Effector memory CD4-positive, alpha-beta T cell (primary cell): ENCODE data around the gene WDR38.

Source experiments
- DNase-seq, 3 donors: peaks; one replicate each; pipeline ENCODE4 v3.0.0-alpha.2; 2020
- H3K27ac ChIP-seq: 2 replicates; pipeline ENCODE4 v1.7.0; 2013; ENCODE audit warnings: mild to moderate bottlenecking, low read length, moderate library complexity; ENCODE audit not compliant: insufficient read depth, poor library complexity, severe bottlenecking
- H3K27me3 ChIP-seq: replicated peaks from 2 replicates; pipeline ENCODE4 v1.7.0; 2013; ENCODE audit warnings: mild to moderate bottlenecking, low read length; ENCODE audit not compliant: insufficient read depth, control insufficient read depth, poor library complexity, severe bottlenecking
- H3K36me3 ChIP-seq: 2 replicates; pipeline ENCODE4 v1.7.0; 2013; ENCODE audit warnings: mild to moderate bottlenecking, low read length, moderate library complexity; ENCODE audit not compliant: control insufficient read depth, insufficient read depth
- H3K4me1 ChIP-seq: 2 replicates; pipeline ENCODE4 v1.7.0; 2013; ENCODE audit warnings: low read length, mild to moderate bottlenecking; ENCODE audit not compliant: control insufficient read depth, insufficient read depth, poor library complexity, severe bottlenecking
- H3K4me3 ChIP-seq: 2 replicates; pipeline ENCODE4 v1.7.0; 2013; ENCODE audit warnings: low read length, low read depth, mild to moderate bottlenecking; ENCODE audit not compliant: insufficient read depth, poor library complexity, severe bottlenecking
- H3K9me3 ChIP-seq: 2 replicates; pipeline ENCODE4 v1.7.0; 2013; ENCODE audit warnings: mild to moderate bottlenecking, low read length, moderate library complexity; ENCODE audit not compliant: control insufficient read depth

The WDR38 gene

DNA sequence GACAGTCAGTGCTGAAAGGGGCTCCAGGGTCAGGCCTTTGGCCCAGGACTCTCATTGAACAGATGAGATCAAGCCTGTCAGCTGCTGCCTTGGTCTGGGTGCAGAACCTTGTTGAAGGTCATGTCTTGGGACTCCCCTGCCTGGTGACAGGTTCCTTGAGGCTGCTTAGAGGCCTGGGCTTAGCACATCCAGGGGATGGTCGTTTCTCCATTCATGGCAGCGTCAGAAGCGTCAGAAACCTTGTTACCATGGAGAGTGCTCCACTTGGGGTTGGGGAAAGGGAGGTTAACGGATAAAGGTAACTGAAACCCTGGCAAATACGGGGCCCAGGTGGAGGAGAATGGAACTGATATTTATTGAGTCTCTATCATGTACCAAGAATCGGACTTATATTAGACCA is 17.5 kb downstream of the WDR38 start:
- H3K27ac ChIP-seq = peak overlapping the region; percentile 96
- H3K9me3 ChIP-seq = no peaks in the 10 kb centered on the region
- peak overlapping the region; percentile 89 for H3K4me3 ChIP-seq
- H3K36me3 ChIP-seq = peaks cover 30% of the 10 kb centered on the region
- DNase-seq = no peak
- H3K27me3 ChIP-seq = no peaks in the 10 kb centered on the region
- peaks cover 37% of the 10 kb centered on the region for H3K4me1 ChIP-seq

DNA sequence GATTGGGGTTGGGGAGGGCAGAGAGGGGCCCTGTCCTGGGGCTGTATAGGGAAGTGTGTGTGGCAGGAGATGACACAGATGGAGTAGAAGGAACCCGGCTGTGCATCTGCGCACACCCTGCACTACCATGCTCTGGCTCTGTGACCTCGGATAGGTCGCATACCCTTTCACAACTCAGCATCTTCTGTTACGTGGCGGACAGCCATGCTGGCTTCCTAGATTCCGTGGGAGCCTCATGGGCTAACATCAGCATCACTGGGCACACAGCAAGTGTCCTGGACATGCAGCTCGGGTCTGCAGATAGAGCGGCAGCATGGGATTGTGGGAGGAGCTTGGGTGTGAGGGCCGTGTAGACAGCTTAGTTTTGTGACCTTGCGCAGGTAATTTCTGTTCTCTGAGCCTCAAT is 17.9 kb downstream of the WDR38 start:
- DNase-seq = no peak
- H3K27ac ChIP-seq = peak overlapping the region; percentile 96
- no peaks in the 10 kb centered on the region for H3K9me3 ChIP-seq
- peaks cover 37% of the 10 kb centered on the region for H3K4me1 ChIP-seq
- H3K27me3 ChIP-seq = no peaks in the 10 kb centered on the region
- peaks cover 35% of the 10 kb centered on the region for H3K36me3 ChIP-seq
- peak overlapping the region; percentile 89 for H3K4me3 ChIP-seq

DNA sequence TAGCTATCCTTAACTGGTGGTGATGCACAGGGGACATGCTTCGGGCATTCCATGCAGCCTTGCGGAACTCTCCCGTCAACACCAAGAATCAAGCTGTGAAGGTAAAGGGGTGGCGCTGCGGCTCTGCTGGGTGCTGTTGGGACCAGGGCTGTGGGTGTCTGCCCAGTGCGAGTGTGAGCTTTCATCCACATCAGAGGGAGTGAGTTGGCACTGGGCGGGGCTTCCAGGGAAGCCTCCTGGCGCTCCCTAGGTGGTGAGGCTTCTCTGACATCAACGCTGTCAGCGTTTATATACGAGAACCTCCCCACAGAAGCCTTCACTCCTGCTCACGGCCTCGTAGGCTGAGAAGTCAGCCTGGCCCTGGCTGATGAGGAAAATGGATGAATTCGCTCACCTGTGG is 20.4 kb downstream of the WDR38 start:
- H3K9me3 ChIP-seq = no peaks in the 10 kb centered on the region
- H3K36me3 ChIP-seq = peaks cover 58% of the 10 kb centered on the region
- no peak overlapping the region for H3K4me3 ChIP-seq
- H3K27ac ChIP-seq = no peak overlapping the region
- peaks cover 28% of the 10 kb centered on the region for H3K4me1 ChIP-seq
- no peaks in the 10 kb centered on the region for H3K27me3 ChIP-seq
- DNase-seq = no peak

DNA sequence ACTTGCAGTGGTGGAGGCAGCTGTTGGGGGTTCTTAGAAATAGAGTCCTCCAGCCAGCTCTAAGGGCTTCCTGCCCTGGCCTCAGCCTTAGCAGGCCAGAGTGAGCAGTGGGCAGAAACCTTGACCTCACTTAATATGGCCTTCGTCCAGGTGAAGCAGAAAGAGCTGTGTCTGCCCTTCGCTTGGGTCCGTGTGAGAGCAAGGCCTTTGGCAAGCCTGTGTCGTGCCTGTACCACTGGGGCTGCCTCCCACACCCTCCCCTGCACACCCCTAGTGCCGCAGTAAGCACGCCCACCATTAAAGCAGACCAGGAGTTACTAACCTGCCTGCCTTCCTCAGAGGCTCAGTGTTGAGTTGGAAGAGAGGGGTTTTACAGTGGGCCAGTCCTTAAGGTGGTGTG is 22.2 kb downstream of the WDR38 start:
- peaks cover 24% of the 10 kb centered on the region for H3K4me1 ChIP-seq
- DNase-seq = no peak
- no peak overlapping the region for H3K4me3 ChIP-seq
- H3K27me3 ChIP-seq = no peaks in the 10 kb centered on the region
- H3K9me3 ChIP-seq = no peaks in the 10 kb centered on the region
- H3K27ac ChIP-seq = no peak overlapping the region
- peaks cover 70% of the 10 kb centered on the region for H3K36me3 ChIP-seq

DNA sequence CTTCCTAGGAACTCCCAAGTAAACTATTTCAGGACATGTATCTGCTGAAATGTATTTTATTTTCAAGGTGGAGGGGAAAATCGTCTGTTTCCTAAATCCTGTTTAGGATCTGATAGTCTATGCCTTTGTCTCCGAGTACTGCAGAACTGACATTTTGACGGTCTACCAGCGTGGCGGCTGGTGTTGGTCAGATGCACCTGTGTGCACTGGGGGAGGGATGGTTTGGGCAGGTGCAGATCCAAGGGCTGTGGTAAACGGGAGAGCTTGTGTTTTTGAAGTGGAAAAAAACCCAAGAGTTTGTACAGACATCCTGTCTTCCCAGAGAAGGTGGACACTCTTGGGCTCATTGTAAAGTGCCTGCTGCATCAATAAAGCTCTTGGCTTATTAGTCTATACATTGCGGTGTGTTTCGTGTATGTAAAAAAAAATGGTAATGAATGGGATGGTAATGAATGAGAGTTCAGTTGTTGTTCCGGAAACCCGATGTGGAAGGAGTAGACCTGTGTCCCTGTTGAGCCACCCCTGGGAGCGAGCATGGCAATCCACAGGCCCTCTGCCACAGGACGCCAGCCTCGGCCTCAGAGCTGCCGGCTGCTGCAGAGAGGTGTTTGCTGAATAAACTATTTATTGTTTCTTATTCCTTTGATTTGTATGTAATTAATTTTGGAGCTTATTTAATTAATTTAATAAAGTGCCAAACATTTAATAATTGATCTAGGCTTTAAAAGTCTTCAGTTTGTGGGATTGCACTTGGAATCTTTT is 23.9 kb downstream of the WDR38 start:
- Histone ChIP-seq H3K27ac (no peak overlapping the region), H3K4me3 (no peak overlapping the region), H3K27me3 (no peaks in the 10 kb centered on the region), H3K4me1 (peaks cover 8% of the 10 kb centered on the region), H3K36me3 (peaks cover 85% of the 10 kb centered on the region), H3K9me3 (no peaks in the 10 kb centered on the region)
- DNase-seq = no peak

DNA sequence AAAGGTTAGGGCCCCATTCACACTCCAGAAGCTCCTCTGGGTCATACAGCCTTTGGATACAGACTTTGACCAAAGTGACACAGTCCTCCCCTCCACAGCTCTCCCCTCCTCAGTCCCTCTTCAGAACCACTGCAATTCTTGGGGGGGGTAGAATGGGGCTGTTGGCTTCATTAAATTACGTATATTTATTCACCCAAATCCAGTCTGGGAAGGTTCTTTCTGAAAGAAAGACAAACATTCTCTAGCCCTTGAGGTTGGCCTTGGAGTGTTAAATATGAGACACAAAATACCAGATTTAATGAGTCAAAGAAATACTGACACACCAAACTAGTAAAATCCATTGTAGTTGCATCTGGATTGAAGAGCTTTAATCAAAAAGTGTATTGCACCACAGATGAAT is 24.8 kb downstream of the WDR38 start:
- H3K36me3 ChIP-seq = peaks cover 87% of the 10 kb centered on the region
- H3K27me3 ChIP-seq = no peaks in the 10 kb centered on the region
- no peak overlapping the region for H3K27ac ChIP-seq
- DNase-seq = no peak
- no peak overlapping the region for H3K4me3 ChIP-seq
- no peaks in the 10 kb centered on the region for H3K9me3 ChIP-seq
- peaks cover 8% of the 10 kb centered on the region for H3K4me1 ChIP-seq

DNA sequence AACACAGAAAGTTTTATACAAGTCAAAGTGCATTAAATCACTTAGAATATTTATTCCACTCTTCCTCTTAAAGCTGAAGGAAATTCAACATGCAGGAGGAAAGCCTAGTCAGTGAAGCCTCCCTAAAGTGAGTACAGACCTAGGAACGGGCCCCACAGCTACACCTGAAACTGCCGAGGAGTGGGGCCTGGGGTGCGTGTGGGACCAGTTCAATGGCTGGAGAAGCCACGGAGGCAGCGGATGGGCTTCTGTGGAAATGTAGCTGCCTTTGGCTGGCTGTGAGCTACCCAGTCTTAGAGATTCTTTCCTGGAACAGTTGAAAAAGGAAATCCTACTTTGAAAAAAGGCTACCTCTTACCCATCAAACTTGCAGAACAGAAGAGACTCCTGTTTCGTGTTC is 25.3 kb downstream of the WDR38 start:
- Histone ChIP-seq H3K27me3 (no peaks in the 10 kb centered on the region), H3K36me3 (peaks cover 82% of the 10 kb centered on the region), H3K4me3 (no peak overlapping the region), H3K9me3 (no peaks in the 10 kb centered on the region), H3K27ac (no peak overlapping the region), H3K4me1 (peaks cover 4% of the 10 kb centered on the region)
- no peak for DNase-seq

DNA sequence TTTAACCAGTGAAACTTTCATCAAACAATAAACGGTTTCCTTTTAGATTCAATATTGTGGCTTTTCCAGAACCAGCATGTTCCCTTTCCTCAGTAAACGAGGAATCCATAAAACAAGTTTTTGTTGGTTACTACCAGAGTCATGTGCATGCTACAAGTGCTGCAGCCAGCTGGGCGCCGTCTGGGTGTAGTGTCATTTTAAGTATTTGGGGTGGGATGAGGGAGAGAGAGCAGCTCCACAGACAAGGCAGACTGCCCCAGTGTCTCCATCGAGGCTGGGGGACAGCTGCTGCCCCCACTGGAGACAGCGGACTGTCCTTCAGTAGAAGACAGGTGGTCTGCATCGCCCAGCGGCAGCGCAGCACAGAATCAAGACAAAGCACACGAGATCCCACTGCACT is 26.0 kb downstream of the WDR38 start:
- DNase-seq = no peak
- Histone ChIP-seq H3K36me3 (peaks cover 75% of the 10 kb centered on the region), H3K4me1 (no peaks in the 10 kb centered on the region), H3K27me3 (no peaks in the 10 kb centered on the region), H3K4me3 (no peak overlapping the region), H3K27ac (no peak overlapping the region), H3K9me3 (no peaks in the 10 kb centered on the region)

DNA sequence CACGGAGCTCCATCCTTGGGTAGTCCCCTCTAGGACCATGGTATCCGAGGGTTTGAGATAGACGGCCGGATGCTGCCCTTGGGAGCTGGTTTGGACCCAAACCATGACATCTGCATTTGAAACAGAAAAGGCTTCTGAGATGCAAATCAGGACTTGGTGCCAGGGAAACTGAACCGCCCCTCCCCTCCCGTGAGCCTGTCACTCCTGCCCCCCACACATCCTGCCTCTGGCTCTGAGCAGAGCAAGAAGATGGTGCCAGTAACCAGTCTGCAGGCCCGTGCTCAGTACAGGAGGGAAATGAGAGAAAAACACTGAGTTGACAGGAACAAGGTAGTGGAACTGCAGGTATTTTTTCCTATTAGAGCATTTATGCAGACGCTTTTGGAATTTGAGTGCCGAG is 27.2 kb downstream of the WDR38 start:
- H3K4me1 ChIP-seq = no peaks in the 10 kb centered on the region
- no peaks in the 10 kb centered on the region for H3K9me3 ChIP-seq
- H3K27me3 ChIP-seq = no peaks in the 10 kb centered on the region
- H3K36me3 ChIP-seq = peaks cover 66% of the 10 kb centered on the region
- DNase-seq = no peak
- H3K4me3 ChIP-seq = no peak overlapping the region
- H3K27ac ChIP-seq = no peak overlapping the region

DNA sequence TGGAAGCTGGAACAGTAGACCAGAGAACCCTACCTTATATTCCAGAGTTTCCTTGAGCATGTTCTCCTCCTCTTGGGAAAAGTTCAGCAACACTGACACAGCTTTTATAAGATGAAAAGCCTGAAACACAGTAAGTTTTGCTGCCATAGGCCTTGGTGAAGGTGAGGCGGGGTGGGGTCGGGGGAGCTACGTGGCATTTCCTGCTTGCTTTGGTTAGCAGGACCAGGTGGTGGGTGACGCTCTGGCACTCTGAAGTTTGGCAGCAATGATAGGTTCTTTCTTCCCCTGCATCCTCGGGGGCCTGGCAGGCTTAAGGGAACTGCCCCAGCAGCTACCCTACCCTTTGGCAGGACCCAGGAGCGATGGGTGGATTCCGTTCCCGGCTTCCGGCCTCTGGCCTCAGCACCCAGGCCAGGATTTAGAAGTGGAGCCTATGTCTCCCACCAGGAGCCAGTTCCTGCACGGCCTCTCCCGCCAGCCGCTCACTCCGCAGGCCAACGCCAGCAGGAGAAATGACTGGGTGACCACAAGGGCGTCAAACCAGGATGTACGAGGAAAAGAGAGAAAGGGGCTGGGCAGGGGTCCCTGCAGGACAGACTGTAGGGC is 28.0 kb downstream of the WDR38 start:
- no peak overlapping the region for H3K4me3 ChIP-seq
- no peaks in the 10 kb centered on the region for H3K4me1 ChIP-seq
- no peaks in the 10 kb centered on the region for H3K27me3 ChIP-seq
- no peak for DNase-seq
- H3K36me3 ChIP-seq = peaks cover 65% of the 10 kb centered on the region
- no peak overlapping the region for H3K27ac ChIP-seq
- H3K9me3 ChIP-seq = no peaks in the 10 kb centered on the region
